Bronchial epithelial cell (primary cell): ENCODE results near the gene KIF4A. TPM values are rescaled to one million over a fixed set of nuclear protein-coding genes. Genes with fewer than 3 reads are reported as not detected.

Experiments used
- DNase-seq: peaks from one replicate; pipeline ENCODE4 v3.0.0-alpha.2; 2010; ENCODE audit warnings: low read depth
- FAIRE-seq: peaks from 2 replicates; lab custom pipeline; 2011; peaks lifted over from hg19 to GRCh38; lab: Jason Lieb, UNC
- H3K27me3 ChIP-seq: 2 replicates; pipeline ENCODE4 v1.5.1; 2011; ENCODE audit warnings: low read length; ENCODE audit not compliant: control insufficient read depth, insufficient read depth
- H3K36me3 ChIP-seq: 2 replicates; pipeline ENCODE4 v1.5.1; 2011; ENCODE audit warnings: low read length; ENCODE audit not compliant: control insufficient read depth, insufficient read depth
- H3K4me3 ChIP-seq: 2 replicates; pipeline ENCODE4 v1.5.1; 2011; ENCODE audit warnings: mild to moderate bottlenecking, low read depth, low read length, control low read depth
- CTCF ChIP-seq: IDR thresholded peaks from 2 replicates; pipeline ENCODE4 v1.5.1; 2011; ENCODE audit warnings: mild to moderate bottlenecking, moderate library complexity, low read length, control low read depth, inconsistent platforms; ENCODE audit not compliant: insufficient read depth, severe bottlenecking
- total RNA-seq: library from RNA; depleted of rRNA; stranded (reverse); fragments of >200 nt; gene quantifications from 2 replicates; pipeline ENCODE4 v1.2.1, GENCODE V29; 2014

The KIF4A gene
- total RNA-seq, 1 donor from 2014 or later: 0.26 TPM

GRCh38 chrX:70411475-70411874 is 121.6 kb downstream of the KIF4A start:
- no peak for TF ChIP-seq CTCF
- FAIRE-seq: no peak
- H3K36me3 ChIP-seq: no peaks in the 10 kb centered on the region

GRCh38 chrX:70421618-70422017 is 131.7 kb downstream of the KIF4A start:
- TF ChIP-seq CTCF: no peak
- FAIRE-seq (no peak), DNase-seq (no peak)
- no peak overlapping the region for H3K4me3 ChIP-seq
- no peaks in the 10 kb centered on the region for H3K27me3 ChIP-seq
- no peaks in the 10 kb centered on the region for H3K36me3 ChIP-seq

More at GRCh38 chrX:70411475-70411874, 121.6 kb downstream of the KIF4A start:
- H3K4me3 ChIP-seq: no peak overlapping the region
- DNase-seq: no peak
- H3K27me3 ChIP-seq: no peaks in the 10 kb centered on the region

GRCh38 chrX:70422851-70423341 is 133.0 kb downstream of the KIF4A start, which contains the start of gene GDPD2:
Gene GDPD2, plus strand, starts transcription at chrX:70423314. Its CDS starts 1,671 bp downstream, at chrX:70424985.
- no peaks in the 10 kb centered on the region for H3K36me3 ChIP-seq
- TF ChIP-seq CTCF: peak; percentile 48
- DNase-seq (peak; percentile 28), FAIRE-seq (no peak)
- H3K4me3 ChIP-seq: no peak within 1 kb of the TSS
- H3K27me3 ChIP-seq: no peaks in the 10 kb centered on the region

GRCh38 chrX:70423936-70424675 is 134.2 kb downstream of the KIF4A start:
- Histone ChIP-seq H3K36me3 (no peaks in the 10 kb centered on the region), H3K27me3 (no peaks in the 10 kb centered on the region), H3K4me3 (no peak overlapping the region)
- DNase-seq: no peak
- no peak for TF ChIP-seq CTCF
- FAIRE-seq: no peak

GRCh38 chrX:70424801-70425200 is 134.9 kb downstream of the KIF4A start:
- Histone ChIP-seq H3K27me3 (no peaks in the 10 kb centered on the region), H3K36me3 (no peaks in the 10 kb centered on the region), H3K4me3 (no peak overlapping the region)
- no peak for DNase-seq
- no peak for FAIRE-seq
- TF ChIP-seq CTCF: no peak
